Stimulated activated CD8-positive, alpha-beta memory T cell treated with anti-CD3 and anti-CD28 coated beads, Interleukin-15, amount 100 ng/mL, for 1 hour (primary cell): ENCODE results near the gene DNAH1.

Experiments used
- DNase-seq: peaks from one replicate; pipeline ENCODE4 v3.0.0-alpha.2; 2020; ENCODE audit warnings: low read depth

DNAH1 gene

GRCh38 chr3:52311576-52312119, 4.5 kb upstream of the DNAH1 start:
- DNase-seq: no peak

GRCh38 chr3:52313188-52313773, 2.8 kb upstream of the DNAH1 start:
- DNase-seq: no peak

- DNase-seq: no peak
Observed at GRCh38 chr3:52313774-52314188, 2.3 kb upstream of the DNAH1 start.

GRCh38 chr3:52314489-52314888, 1.6 kb upstream of the DNAH1 start:
- DNase-seq: no peak

GRCh38 chr3:52315006-52315405, 1.1 kb upstream of the DNAH1 start:
- DNase-seq: no peak

GRCh38 chr3:52317208-52318000, 1.3 kb downstream of the DNAH1 start:
- DNase-seq: peak; percentile 45

GRCh38 chr3:52318186-52318816, 2.2 kb downstream of the DNAH1 start:
- no peak for DNase-seq

- DNase-seq: no peak
Observed at GRCh38 chr3:52319921-52320595, 3.9 kb downstream of the DNAH1 start.

GRCh38 chr3:52321481-52321880, 5.4 kb downstream of the DNAH1 start:
- DNase-seq: no peak

- no peak for DNase-seq
Observed at GRCh38 chr3:52322466-52322865, 6.3 kb downstream of the DNAH1 start.

- no peak for DNase-seq
Observed at GRCh38 chr3:52323526-52324295, 7.6 kb downstream of the DNAH1 start.

GRCh38 chr3:52324676-52325075, 8.6 kb downstream of the DNAH1 start:
- no peak for DNase-seq

GRCh38 chr3:52325686-52326085, 9.6 kb downstream of the DNAH1 start:
- DNase-seq: no peak

- no peak for DNase-seq
Observed at GRCh38 chr3:52326976-52327375, 10.9 kb downstream of the DNAH1 start.

GRCh38 chr3:52327486-52328290, 11.6 kb downstream of the DNAH1 start:
- no peak for DNase-seq

- no peak for DNase-seq
Observed at GRCh38 chr3:52328536-52329080, 12.5 kb downstream of the DNAH1 start.

GRCh38 chr3:52330194-52330805, 14.2 kb downstream of the DNAH1 start:
- no peak for DNase-seq

- DNase-seq: no peak
Observed at GRCh38 chr3:52331091-52331490, 15.0 kb downstream of the DNAH1 start.

GRCh38 chr3:52331906-52332305, 15.8 kb downstream of the DNAH1 start:
- DNase-seq: no peak
